SIG-M5 treated with dmso at 0.1 percent for 504 hours (cell line): ENCODE measurements around the gene EPHB1.
"Not testable (repeated sequence)": the region's sequence is repeated elsewhere in the genome, so short reads cannot be mapped to it uniquely, and the experiment has no call there.

ENCODE experiments used
- DNase-seq: peaks from one replicate; lab custom pipeline; 2025; ENCODE audit not compliant: unreplicated experiment; lab: John Stamatoyannopoulos, UW

The EPHB1 gene

DNA sequence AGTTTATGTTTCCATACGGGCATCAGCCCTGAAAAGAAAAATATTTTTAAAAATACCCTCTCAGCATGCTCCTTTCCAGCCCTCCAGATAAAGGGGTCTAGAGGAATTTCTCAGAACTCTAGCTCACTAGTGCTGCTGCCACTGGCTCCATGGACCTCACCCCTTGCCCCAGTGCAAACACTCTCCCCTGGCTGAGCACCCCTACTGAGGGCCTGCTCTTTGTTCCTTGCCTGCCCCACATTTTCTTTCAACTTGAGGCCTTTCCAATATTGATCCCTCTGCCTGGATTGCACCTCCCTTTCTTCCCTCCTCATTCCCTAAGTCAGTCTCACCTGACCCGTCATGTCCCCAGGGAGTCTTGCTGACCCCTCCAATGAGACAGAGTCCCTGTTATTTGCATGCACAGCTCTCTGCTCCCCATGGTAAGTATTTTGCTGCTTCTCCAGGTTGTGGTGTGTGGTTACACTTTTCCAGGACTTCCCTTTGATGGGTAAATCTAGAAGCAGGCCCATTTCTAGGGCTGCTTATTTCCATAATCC is 196.5 kb downstream of the EPHB1 start:
- no peak for DNase-seq

GRCh38 chr3:134992180-134992579 is 197.1 kb downstream of the EPHB1 start:
- no peak for DNase-seq

GRCh38 chr3:134992586-134992985 is 197.5 kb downstream of the EPHB1 start:
- no peak for DNase-seq

DNA sequence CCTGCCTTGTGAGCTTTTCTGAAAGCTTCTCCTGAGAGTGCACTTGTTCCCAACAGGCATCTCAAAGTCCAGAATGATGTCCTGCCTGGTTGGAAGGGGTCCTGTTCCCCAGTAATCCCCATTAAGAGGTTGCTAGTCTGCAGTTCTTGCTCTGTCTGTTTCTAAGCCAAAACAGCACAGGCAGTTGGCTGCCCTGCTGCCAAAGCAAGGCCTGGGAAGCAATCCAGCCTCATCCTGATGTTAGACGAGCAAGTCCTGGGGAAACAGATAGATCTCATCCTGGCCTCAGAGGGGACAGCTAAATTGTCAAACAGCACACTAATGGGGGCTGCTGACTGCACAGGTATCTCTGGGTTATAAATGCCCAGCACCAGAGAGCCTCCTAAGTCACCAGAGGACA is 198.0 kb downstream of the EPHB1 start:
- DNase-seq: no peak

GRCh38 chr3:134998158-134998557 is 203.1 kb downstream of the EPHB1 start:
- DNase-seq: no peak

DNA sequence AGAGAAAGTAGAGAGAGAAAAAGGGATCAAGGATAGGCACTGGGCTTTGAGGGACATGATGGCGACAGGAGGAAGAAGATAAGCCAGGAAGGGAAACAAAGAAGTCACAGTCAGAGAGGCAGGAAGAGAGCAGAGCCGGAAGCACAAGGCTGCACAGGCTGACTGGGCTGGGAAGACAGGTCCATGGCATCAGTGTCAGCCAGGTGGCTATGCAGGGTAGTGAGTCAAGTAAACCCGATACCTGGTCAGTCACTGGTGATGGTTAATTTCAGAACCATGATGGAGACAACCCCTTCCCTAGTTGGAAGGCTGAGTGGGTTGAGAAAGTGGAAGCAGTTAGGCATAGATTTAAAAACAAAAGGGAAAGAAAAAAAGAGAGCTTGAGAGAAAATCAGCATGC is 203.8 kb downstream of the EPHB1 start:
- no peak for DNase-seq

GRCh38 chr3:135000465-135000864 is 205.4 kb downstream of the EPHB1 start:
- no peak for DNase-seq

DNA sequence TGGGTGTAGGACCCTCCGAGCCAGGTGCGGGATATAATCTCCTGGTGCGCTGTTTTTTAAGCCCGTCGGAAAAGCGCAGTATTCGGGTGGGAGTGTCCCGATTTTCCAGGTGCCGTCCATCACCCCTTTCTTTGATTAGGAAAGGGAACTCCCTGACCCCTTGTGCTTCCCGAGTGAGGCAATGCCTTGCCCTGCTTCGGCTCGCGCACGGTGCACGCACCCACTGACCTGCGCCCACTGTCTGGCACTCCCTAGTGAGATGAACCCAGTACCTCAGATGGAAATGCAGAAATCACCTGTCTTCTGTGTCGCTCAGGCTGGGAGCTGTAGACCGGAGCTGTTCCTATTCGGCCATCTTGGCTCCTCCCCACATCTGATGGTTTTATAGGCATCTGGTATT is 210.6 kb downstream of the EPHB1 start:
- DNase-seq: not testable (repeated sequence)

DNA sequence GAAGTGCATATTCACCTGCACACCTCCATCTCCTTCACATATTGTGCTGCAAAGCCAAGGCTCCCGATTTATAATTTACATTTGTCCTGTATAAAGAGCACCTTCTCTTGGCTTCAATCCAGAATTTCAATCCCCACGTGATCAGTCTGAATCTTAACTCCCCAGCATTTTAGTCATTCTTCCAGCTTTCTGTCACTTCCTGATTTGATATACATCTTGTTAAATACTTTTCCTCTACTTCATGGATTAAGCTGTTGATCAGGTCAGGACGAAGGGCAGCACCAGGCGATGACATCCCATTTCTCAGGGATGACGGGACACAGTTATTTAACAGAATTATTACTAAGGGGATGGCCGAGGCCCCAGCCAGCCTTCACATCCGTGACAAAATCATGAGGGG is 212.5 kb downstream of the EPHB1 start:
- no peak for DNase-seq

DNA sequence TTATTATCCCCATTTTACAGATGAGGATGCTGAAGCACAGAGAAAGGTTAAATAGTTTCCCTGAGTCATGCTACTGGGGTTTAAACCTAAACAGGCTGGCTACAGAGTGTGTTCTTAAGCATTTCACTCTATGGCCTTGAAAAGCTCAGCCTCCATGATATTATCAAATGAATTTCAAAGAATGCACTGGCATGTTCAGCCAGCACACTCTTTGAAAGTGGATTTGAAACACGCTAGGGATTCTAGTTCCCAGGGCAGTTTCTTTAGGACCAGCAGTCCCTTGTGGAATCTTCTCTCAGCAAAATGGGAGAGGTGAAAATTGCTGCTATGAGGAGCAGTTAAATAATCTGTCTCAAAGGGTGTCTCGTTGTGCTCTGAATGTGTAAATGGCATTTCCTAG is 213.3 kb downstream of the EPHB1 start:
- no peak for DNase-seq

DNA sequence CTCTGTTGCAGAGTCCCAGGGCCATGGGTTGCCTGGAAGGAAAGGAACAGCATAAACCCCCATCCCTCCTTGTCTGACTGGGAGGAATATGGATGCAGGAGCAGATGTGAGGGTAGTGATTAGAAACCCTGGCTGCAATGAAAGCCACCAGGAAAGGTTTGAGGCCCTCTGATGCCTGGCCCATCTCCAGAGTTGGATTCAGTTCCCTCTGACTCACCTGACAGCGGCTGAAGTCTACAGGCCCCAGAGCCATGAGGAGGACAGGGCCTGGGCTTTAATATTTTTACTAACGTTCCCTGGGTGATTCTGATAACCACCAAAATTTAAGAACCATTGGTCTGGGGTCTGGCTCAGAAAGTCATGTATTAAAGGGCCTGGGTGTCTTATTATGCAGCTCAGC is 214.0 kb downstream of the EPHB1 start:
- no peak for DNase-seq

DNA sequence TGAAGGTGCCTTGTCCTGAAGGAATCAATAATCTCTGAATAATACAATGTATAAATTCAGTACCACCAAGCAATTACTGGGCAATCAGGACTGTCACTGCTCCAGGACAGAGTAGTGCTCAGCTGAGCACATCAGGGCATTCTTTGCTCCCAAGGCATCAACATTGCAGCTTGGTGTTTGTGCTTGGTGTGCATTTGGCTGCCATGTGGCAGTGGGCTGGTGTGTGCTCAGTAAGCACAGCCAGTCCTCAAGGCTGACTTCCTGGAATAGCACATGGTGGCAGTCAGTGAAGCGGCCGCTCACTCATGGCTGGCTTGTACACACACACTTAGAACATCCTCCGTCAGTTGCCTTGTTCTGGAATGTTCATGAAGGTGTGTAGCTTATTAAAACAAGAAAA is 217.0 kb downstream of the EPHB1 start:
- no peak for DNase-seq

- DNase-seq: no peak
These were observed 218.1 kb downstream of the EPHB1 start for GRCh38 chr3:135013206-135013605.

GRCh38 chr3:135014566-135014965 is 219.5 kb downstream of the EPHB1 start:
- DNase-seq: no peak

DNA sequence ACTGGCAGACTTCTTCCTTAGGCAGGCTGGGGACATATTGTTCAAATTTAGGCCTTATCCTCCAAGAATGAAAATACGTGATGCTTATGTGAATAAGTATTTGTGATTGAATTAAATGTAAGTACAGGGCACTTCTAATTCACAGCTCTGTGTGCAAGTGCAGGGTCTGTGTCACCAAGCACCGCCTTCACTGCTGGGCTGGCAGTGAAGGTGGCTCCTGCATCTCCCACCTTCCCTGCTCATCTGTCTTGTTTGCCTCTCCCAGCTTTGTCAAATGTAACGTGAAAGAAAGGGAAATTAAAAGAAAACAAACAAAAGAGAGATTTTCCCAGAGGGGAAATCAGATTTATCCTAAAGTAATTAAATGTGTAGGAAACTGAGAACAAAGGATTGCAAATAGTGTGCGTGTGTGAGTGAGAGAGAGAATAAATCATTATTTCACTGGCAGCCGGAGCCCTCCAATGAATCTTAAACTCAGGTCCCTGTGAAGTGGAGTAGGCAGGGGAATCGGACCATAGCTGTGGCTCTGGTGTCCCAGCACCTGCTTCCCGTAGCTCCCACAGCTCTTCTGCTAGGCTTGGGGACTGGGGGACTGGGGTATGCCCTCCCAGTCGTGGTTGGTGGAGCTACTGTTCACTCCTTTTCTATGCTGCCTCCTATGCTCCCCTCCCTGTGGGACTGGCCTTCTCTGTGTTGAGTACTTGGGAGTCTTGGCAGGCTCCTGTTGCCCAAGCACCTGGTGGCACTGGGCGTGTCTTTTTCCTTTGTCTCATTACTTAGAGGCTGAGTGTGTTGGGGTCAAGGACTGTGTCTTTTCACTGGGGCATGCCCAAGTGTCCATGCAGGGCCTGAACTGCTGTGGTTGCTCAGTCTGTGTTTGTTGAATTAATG is 222.2 kb downstream of the EPHB1 start:
- no peak for DNase-seq

GRCh38 chr3:135018149-135018923 is 223.3 kb downstream of the EPHB1 start:
- no peak for DNase-seq

- peak; percentile 23 for DNase-seq
These were observed 225.1 kb downstream of the EPHB1 start for GRCh38 chr3:135020181-135020580.

DNA sequence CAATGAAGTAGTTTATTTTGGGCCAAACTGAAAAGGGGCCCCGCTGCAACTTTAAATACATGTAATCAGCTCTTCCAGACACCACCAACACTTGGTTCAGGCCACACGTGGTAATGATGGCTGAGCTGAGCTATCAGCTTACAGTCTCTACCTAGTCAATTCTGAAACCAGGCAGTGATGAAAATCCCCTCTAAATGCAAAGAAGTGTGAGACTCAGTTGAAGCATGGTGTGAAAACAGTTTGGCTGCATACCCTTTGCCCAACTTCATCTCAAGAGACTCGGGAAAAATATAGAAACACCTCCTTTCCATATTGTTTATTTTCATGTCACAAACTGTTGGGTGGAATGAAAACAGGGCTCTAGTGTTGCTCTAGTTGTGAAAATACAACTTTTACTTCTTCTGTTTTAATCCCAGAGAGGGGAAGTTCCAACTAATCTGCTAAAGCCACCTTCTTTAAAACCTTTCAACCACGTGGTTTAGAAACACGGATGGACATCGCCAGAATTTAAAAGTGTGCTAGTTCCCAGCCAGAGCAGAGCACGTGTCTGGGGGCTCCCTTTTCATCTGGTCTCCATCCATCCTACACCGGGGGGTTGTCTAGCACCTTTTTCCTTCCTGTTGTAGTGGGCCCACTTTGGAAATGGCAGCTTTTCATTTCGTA is 229.1 kb downstream of the EPHB1 start:
- DNase-seq: no peak

DNA sequence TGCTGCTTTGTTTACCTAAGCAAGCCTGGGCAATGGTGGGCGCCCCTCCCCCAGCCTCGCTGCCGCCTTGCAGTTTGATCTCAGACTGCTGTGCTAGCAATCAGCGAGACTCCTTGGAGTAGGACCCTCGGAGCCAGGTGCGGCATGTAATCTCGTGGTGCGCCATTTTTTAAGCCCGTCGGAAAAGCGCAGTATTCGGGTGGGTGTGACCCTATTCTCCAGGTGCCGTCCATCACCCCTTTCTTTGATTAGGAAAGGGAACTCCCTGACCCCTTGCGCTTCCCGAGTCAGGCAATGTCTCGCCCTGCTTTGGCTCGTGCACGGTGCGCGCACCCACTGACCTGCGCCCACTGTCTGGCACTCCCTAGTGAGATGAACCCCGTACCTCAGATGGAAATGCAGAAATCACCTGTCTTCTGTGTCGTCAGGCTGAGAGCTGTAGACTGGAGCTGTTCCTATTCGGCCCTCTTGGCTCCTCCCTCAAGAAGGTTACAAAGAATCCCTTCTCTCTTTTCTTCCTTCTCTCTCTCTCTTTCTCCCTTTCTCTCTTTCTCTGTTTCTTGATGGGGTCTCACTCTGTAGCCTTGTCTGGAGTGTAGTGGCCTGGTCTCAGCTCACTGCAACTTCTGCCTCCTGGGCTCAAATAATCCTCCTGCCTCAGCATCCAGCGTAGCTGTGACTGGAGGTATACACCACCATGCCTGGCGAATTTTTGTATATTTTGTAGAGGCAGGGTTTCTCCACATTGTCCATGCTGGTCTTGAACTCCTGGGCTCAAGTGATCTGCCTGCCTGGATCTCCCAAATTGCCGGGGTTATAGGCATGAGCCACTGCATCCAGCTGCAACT is 235.9 kb downstream of the EPHB1 start:
- not testable (repeated sequence) for DNase-seq

- no peak for DNase-seq
These were observed 238.7 kb downstream of the EPHB1 start for GRCh38 chr3:135033737-135034136.
